Suprapubic skin (tissue), 4 donors: ENCODE data around the gene SDHA.

Source experiments
- POLR2A ChIP-seq, 2 donors: fragments of 450-650 bp; IDR thresholded peaks; one replicate each; pipeline ENCODE4 v1.6.1; 2017; ENCODE audit warnings: antibody characterized with exemption in 2 of 2, mild to moderate bottlenecking in 2 of 2, moderate library complexity in 2 of 2
- POLR2AphosphoS5 ChIP-seq, 3 donors: sonication (generic); formaldehyde crosslinking; IDR thresholded peaks; one replicate each; pipeline ENCODE4 v1.6.1; 2017; ENCODE audit warnings: antibody characterized with exemption in 3 of 3
- TF ChIP-seq, protein P1 (sequence below), 2 donors: fragments of 200-600 bp in 1 of 2; fragments of 450-650 bp in 1 of 2; sonication (generic) in 1 of 2; IDR thresholded peaks; one replicate each; pipeline ENCODE4 v1.5.1; 2016 to 2019; ENCODE audit warnings: antibody characterized with exemption in 2 of 2, mild to moderate bottlenecking in 1 of 2, moderate library complexity in 1 of 2

GRCh38 chr5:194102-194501, 24.0 kb upstream of the SDHA start:
- TF ChIP-seq, protein P1, sequence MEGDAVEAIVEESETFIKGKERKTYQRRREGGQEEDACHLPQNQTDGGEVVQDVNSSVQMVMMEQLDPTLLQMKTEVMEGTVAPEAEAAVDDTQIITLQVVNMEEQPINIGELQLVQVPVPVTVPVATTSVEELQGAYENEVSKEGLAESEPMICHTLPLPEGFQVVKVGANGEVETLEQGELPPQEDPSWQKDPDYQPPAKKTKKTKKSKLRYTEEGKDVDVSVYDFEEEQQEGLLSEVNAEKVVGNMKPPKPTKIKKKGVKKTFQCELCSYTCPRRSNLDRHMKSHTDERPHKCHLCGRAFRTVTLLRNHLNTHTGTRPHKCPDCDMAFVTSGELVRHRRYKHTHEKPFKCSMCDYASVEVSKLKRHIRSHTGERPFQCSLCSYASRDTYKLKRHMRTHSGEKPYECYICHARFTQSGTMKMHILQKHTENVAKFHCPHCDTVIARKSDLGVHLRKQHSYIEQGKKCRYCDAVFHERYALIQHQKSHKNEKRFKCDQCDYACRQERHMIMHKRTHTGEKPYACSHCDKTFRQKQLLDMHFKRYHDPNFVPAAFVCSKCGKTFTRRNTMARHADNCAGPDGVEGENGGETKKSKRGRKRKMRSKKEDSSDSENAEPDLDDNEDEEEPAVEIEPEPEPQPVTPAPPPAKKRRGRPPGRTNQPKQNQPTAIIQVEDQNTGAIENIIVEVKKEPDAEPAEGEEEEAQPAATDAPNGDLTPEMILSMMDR (IDR thresholded peaks at IDR 0.05) = no peak
- TF ChIP-seq POLR2AphosphoS5 (IDR thresholded peaks at IDR 0.05) (no peak), POLR2A (IDR thresholded peaks at IDR 0.05) (no peak)
